GM12874 (cell line): ENCODE measurements around the gene ZNF664.

ENCODE experiments used
- TF ChIP-seq, protein P1 (sequence below): IDR thresholded peaks from 2 replicates; pipeline ENCODE4 v1.5.1; 2011; ENCODE audit warnings: low read depth, mild to moderate bottlenecking, control low read depth, low read length, moderate library complexity; ENCODE audit not compliant: insufficient read depth

Gene ZNF664

DNA sequence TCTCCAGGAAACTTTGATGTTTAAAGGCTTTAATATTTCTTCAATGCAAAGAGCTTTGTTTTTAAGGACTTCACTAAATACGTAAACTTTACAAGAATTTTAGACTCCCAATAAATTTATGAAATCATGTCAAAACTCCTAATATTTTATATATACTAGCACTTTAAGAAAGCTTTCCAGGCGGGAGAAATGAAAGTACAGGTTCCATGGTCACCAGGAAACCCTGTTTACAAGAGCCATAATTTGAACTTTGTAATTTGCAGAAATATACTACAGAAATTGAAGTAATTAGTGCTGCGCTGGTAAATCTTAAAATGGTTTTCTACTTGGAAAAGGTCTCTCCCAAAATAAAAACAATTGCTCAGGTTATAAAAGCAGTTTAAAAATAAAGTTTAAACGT lies 9.2 kb upstream of the ZNF664 start:
- TF ChIP-seq, protein P1, sequence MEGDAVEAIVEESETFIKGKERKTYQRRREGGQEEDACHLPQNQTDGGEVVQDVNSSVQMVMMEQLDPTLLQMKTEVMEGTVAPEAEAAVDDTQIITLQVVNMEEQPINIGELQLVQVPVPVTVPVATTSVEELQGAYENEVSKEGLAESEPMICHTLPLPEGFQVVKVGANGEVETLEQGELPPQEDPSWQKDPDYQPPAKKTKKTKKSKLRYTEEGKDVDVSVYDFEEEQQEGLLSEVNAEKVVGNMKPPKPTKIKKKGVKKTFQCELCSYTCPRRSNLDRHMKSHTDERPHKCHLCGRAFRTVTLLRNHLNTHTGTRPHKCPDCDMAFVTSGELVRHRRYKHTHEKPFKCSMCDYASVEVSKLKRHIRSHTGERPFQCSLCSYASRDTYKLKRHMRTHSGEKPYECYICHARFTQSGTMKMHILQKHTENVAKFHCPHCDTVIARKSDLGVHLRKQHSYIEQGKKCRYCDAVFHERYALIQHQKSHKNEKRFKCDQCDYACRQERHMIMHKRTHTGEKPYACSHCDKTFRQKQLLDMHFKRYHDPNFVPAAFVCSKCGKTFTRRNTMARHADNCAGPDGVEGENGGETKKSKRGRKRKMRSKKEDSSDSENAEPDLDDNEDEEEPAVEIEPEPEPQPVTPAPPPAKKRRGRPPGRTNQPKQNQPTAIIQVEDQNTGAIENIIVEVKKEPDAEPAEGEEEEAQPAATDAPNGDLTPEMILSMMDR, result no peak

DNA sequence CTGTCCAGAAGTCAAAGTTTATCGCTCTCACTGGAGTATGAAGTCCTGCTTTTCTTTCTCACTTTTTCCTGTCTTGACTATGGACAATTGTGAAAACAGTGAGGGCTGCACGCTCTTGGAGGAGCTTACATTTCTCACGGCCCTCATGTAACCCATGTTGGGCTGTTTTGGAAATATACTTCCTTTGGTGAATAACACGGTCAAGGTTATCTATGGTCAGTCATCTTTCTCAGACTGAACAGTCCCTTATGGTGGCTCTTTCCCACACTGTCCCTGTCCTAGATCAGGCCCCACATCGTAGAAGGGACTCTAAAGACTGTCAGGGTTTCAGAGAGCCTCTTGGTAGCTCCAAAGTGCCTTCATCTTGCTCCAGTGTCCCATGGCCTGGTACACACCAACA lies 7.6 kb upstream of the ZNF664 start:
- TF ChIP-seq, protein P1, result no peak

GRCh38 chr12:123966596-123966995 lies 6.4 kb upstream of the ZNF664 start:
- TF ChIP-seq, protein P1, result no peak

- TF ChIP-seq, protein P1, result no peak
Measured at GRCh38 chr12:123967121-123967586, 5.9 kb upstream of the ZNF664 start.

DNA sequence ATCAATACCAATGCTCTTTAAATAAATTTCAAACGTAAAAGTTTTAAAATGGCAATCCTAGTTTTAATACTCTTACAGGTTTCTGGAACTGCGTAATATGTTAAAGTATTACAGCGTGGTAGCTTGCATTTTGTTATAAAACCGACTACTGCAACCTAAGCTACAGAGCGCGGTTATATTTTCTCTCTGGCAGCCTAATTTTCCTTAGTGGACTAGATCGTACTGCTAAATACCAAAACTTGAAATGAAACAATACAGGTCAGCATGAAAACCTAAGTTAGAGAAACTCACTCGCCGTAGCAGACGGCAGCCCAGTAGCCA lies 1.6 kb upstream of the ZNF664 start:
- TF ChIP-seq, protein P1, result no peak

GRCh38 chr12:123971770-123972456 lies 1.1 kb upstream of the ZNF664 start:
- TF ChIP-seq, protein P1, result no peak

- TF ChIP-seq, protein P1, result no peak
Measured at GRCh38 chr12:123973552-123974341, 732 bp downstream of the ZNF664 start.
